GM19328 (cell line): ENCODE measurements around the gene GPATCH8.
"Not testable (repeated sequence)": the region's sequence is repeated elsewhere in the genome, so short reads cannot be mapped to it uniquely, and the experiment has no call there.

Source experiments
- ATAC-seq: cut with Tn5 transposase; IDR thresholded peaks from one replicate; pipeline ENCODE4 v1.9.1; 2021; ENCODE audit warnings: mild to moderate bottlenecking, moderate library complexity; ENCODE audit not compliant: unreplicated experiment

GPATCH8 gene

DNA sequence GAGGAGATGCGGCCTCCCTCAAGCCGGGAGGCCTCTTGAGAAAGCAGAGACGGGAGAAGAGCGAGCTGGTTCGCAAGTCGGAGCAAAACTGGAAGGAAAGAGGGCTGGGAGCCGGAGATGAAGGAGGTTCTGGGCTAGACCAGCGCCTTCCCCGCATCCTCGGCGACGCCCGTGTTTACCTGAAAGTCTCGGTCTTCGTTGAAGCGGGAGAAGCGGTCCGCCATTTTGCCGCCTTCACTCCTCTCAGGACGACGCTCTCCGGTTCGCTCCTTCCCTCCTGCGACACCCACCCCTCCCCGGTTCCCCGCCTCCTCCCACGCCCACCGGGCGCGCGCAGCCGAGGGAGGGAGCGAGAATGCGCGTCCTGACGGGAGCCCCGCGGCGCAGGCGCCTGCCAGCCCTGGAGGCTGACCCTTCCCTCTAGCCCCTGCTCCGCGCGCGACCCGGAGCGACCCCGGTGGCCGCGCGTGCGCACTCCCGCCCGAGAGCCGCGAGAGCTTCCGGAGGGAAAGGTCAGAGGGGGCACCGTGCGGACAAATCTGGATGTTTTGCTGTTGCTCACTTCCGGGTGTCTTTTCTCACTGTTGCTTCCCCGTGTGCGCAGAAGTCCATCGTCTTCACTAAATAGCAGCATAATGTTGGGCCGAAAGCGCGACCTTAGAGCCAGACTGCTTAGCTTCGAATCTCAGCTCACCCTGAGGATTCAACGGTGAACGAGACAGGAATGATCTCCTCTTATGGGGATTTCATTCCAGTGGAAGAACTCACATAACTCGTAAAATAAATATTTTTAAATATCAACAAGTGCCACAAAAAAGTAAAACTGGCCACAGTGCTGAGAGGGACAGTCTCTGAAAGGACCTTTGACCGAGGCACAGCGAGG is at the start of gene GPATCH8:
Gene GPATCH8, minus strand, starts transcription at position 260 of the 883 bp plus-strand sequence. Its CDS starts 36 bp downstream, at position 224.
- peak; percentile 94 for ATAC-seq

DNA sequence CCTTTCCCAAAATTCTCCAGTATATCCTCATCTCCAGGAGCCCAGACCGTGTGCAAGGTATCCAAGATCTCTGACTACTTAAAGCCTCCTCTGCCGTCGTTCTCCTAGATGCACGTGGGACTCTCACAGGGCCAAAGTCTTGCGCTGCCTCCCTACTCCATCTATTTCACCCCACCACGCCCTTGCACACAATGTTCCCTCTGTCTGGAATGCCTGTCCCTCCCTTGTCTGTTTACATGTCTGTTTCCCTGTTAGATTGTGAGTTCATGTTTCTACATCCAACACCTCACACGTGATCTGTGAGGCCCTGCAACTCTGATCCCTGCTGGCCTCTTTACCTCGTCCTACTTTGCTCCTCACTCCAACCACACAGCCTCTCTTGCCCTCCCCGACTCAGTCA is 49.2 kb upstream of the GPATCH8 start:
- no peak for ATAC-seq

DNA sequence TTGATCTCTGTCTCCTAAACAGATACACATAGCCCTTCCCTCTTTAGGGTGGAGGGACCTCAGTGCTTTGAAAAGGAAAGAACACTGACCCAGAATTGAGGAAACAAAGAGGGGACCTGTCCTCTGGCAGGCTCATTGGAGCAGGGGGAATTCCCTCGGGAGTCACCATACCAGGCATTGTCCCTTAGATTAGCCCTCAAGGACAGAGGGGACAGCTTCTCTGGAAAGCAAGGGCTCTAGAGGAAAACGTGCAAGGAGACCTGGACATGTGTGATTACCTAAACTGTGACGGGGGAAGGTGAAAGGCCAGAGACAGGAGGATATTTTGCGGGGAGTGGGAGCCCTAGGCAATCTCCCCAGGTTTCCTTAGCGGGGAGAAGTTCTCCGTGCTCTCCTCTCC is 46.5 kb upstream of the GPATCH8 start:
- ATAC-seq: no peak

DNA sequence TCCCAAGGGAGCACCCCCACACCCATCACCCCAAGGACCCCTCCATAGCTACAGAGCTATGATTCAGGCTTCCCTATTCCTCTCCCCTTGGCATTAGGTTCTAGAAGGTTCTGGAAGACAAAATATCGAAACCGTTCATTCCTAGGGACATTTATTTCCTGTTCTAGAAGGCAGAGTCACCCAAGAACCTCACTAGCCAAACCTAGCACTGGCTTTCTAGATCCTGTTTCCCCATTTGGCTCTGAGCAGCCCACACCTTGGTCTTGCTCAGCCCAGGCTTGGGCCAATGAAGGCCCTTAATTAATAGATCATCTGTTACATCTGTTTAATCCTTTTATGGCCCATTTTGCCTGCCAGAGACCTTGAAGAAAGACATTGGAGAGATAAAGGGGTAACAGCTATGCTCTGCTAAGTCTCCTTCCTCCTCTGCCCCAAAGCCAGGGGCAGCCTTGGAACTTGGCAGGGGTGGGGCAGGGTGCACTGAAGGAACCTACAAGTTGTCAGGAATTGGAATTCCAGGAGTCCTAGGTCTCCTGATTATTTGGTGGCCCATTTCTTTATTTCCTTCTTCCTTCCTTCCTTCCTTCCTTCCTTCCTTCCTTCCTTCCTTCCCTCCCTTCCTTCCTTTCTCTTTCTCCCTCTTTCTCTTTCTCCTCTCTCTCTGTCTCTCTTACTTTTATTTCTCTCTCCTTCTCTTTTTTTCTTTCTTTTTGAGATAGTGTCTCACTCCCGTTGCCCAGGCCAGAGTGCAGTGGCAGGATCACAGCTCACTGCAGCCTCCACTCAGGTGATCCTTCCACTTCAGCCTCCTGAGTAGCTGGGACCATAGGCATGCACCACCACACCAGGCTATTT is 45.4 kb upstream of the GPATCH8 start:
- ATAC-seq: no peak

DNA sequence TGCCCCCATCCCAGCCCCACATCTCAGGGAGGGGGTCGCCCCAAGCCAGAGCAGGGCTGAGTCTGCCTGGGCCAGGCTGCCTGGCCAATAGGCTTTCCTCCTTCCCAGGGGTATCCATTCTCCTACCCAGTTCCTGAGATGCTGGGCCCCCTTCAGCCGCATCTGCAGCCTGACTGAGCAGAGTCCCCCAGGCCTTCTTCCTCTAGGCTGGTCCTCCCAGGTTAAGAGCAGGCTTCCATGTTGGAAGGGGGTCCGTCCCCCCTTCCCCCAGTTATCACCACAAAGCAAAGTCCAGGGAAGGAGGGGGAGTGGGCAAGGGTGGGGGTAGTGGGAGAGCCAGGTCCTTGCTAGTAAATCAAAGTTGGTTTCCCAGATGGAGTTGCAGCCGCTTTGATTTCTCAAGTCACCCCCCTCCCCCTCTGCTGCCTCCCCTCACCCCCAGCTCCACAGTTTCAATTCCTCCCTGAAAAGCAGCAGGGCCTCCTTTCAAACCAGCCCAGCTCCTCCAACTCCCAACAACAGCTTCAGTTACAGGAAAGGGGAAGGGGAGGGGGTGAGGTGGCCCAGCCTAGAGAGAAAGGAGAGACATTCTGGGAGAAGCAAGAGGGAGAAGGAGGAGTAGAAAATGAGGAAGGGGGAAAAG is 44.5 kb upstream of the GPATCH8 start:
- no peak for ATAC-seq

DNA sequence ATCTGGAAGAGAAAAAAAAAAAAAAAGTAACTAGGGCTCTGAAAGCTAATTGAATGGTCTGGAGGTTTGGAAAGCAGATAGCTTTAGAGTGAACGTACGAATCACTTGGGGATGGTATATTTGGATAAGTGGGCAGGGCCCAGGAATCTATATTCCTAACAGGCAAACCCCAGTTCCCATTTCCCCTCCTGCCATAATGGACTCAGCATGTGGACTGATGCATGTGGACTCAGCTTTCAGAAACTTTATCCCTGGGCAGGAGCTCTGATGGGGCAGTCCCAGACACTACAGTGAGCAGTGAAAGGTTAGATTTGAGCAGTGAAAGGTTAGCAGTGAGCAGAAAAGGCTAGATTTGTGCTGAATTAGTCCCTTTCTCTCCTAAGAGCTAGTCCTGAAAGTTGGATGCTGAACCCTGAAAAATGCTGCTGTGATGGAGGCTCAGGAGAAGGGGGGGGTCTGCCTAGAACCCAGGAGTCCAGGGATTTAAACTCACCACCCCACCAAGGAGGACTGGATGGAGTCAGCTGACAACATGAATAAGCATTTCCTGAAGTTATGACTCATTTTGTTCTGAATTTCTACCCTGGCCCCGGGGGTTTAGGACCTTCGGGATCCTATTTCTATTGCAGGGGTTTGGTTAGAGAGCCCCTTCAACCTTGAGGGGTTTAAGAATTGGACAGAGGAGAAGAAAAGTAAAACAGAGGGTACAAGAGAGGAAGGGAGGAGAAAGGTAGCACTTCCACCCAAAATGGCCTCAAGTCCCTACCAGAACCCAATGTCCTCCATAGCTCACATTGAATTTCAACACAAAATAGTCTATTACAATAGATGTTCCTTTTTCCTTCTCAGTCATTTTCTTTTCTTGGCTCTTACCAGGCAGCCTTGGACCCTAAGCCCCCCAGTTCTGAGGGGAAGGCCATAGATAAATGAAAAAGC is 43.7 kb upstream of the GPATCH8 start:
- no peak for ATAC-seq

DNA sequence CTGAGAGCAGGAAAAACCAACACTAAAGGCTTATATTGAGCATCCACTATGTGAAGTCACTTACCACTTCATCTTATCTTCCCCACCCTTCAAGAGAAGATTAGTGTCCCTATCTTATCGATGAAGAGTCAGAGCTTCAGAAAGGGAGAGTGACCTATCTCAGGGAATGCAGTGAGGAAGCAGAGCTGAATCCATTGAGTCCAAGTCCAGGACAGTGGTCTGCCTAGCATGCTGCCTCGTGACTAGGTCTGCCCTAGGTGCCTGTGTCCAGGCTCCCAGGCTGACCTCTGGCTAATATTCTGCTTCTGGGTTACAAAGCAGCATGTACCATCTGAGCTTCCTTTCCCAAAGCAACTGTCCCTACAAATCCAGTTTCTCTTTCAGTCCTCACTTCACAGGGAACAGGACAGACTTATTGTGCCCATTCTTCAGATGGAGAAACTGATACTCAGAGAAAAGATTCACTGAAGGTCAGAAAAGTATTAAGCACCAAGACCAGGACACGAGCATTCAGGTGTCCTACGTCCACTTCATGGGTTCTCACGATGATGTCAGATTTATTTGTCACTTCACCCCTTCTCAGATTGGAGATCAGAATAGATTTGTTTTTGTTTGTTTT is 40.8 kb upstream of the GPATCH8 start:
- no peak for ATAC-seq

DNA sequence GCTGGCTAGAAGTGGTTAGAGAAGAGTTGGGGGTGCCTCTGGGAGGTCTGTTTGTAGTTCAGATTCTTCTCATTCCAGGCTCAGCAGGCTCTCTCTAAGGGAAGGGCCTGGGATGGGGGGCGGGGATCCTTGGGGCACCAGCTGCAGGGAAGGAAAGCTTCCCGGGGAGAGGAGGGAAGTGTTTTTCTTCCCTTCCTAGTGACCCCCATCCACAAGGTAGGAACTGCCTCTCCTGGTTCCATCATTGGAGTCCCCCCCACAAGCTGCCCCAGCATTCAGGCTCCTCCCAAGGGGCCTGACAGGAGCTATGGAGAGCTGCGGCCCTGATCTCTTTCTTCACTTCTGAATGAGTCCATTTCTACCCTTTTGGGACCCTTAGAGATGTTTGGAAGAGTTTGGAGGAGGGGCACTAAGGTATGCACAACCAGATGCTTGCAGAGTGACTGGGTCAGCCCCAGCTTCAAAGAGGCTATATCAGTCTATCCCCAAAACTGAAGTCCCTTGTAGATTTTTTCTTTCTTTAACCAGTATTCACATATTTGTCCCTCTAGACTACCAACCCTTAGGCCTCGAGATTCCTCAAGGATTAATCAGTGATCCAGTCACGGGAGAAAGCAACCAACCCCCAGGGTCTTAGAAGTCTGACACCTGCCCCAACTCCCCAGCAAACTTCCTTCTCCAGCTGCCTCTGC is 40.2 kb upstream of the GPATCH8 start:
- ATAC-seq: no peak

DNA sequence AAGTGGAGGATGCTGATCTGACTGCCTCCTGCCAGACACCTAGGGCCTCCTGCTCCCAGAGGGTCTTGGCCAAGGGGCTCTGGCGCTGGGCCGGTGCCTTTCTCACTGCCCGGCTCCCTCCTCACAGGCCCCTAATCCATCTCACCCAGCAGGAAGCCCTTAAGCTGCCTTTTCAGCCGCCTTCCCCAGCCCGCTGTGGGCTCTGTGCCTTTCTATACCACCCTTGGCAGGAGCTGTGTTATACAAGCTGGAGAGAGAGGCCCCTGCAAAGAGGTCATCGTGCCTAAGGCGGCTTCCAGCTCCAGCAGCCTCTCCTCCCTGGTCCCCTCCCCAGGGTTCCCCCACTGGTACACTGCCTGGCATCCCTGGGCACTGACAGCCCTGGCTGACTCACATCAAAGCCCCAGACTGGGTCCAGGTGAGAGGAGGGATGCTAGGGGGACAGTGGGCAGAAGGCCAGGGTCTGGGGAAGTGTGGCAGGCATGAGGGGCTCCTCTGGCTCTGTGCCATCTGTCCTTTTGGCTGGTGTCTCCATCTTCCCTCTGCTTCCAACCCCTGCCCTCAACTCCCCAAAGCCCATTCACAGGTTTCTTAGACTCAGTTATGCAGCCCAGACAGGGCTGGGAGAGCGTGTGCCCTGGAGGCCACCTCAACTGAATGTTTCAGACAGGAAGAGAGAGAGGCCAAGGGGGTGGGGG is 38.8 kb upstream of the GPATCH8 start:
- ATAC-seq: no peak

DNA sequence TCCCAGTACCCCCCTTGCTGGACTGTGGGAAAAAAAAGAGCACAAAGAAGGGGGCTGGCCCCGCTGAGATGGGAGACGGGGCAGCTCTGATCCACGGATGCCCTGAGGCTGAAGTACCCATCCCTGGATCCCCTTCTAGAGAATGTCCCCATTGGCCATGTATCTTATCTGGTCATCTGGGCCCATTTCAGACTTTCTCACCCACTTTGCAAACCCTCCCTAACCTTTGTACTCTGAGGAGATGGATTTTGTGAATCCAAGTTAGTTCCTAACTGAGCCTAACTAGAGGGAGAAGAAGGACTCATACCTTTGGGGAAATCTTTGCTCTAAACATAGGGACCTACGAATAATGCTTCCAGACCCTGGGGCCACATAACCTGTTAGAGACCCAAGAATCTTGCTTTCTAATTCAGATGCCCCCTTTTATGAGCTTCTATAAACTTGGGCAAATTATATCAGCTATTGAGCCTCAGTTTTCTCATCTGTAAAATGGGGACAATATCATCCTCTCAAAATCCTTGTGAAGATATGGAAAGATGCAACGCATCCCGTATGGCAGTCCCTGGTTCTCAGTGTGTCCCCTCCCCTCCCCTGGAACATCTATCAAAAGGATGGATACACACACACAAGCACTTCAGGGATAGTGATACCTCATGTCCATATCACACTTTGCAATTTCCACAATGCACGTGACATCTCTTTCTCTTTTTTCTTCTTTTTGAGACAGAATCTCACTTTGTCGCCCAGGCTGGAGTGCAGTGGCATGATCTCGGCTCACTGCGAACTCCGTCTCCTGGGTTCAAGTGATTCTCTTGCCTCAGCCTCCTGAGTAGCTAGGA is 37.3 kb upstream of the GPATCH8 start:
- ATAC-seq: no peak

DNA sequence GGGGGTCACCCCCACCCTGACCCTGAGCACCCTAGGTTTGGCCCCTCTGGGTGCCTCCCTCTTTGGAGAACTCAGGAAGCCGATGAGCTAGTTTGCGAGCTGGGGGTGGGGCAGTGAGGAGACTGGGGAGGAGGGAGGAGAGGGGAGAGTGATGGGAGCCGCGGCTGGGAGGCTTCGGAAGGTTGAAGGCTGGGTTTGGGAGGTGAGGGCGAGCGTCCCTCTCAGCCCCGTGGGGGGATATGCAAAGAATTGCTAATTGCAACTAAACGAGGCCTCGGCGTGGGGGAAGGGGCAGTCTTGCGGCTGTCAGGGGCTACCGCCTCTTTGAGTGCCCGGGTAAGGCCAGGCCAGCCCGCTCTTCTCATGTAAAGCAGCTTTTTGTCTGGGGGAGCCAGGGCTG is 36.5 kb upstream of the GPATCH8 start:
- no peak for ATAC-seq

DNA sequence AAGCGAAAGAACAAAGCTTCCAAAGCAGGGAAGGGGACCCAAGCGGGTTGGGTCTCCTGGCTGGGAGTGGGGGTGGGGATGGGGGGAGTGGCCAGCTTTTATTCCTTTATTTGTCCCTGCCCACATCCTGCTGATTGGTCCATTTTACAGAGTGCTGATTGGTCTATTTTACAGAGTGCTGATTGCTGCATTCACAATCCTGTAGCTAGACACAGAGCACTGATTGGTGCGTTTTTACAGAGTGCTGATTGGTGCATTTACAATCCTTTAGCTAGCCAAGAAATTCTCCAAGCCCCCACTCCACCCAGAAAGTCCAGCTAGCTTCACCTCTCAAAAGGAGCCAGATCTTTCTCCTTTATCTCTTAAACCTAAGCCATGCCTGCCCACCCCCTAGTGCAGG is 34.7 kb upstream of the GPATCH8 start:
- ATAC-seq: not testable (repeated sequence)

DNA sequence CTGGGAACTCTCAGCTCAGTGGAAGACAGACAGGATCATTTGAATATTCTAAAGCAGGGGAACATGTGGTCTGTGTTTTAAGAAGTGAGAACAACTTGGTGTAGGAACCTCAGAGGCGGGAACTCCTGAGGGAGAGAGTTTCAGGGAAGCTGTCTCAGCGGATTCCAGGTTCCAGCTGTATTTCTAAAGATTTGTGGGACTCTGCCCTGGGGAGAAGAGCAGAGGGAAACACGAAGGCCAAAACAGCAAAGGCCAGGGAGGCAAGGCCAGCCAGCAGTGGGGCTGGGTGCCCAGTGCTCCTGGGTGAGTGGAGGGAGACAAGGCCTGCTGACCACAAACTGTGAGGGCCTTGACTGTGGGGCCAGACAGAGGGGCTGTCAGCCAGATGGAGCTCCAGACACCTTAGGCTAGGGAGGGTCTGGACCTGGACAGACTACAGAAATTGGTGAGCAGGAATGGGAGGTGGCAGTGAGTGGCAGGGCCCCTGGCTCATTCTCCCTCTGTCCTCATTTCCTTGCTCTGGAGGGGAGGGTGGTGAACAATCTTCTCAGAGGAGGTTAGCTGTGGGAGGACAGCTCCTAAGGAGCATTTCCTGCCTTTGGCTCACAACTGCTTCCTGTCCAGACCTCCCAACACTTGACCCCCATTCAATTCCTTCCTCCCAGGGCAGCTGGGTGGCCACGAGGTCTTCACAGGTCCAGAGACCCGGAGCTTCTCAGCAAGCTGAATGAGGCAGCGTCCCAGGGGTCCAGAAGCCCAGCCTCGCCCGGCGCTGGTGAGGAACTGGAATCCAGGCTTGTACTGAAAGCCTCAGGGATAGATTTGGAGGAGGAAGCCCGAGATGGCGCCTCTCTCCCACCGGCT is 33.1 kb upstream of the GPATCH8 start:
- ATAC-seq: no peak

DNA sequence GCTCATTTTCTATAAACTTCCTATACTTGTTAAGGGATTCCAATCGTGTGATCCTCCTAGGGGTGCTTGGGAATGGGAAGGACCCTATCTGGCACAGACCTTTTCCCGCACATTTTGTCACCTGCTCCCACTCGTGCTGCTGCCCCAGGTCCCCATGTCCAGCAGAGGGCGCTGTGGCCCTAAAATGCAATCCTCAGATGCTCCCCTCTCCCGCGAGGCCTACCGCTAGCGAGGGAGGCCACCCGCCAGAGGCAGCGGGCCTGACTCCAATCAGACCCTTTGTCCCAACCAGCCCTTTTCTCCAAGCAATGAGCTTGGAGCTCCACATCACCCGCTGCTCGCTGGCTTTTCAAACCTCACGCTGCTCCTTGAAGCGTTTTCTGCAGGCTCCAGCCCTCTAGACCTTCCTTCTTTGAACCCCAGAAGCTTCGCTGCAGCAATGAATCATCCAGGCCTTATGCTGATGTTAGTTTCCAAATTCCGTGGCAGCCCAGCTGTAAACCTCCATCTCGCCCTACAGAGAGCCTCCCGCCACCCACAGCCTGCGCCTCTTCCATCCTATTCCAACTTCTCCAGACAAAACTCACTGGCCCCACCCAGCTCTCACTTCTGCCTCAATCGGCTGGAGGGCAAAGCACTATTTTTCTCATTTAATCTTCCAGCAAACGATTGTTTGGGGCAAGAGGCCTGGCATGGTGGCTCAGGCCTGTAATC is 30.5 kb upstream of the GPATCH8 start:
- no peak for ATAC-seq

DNA sequence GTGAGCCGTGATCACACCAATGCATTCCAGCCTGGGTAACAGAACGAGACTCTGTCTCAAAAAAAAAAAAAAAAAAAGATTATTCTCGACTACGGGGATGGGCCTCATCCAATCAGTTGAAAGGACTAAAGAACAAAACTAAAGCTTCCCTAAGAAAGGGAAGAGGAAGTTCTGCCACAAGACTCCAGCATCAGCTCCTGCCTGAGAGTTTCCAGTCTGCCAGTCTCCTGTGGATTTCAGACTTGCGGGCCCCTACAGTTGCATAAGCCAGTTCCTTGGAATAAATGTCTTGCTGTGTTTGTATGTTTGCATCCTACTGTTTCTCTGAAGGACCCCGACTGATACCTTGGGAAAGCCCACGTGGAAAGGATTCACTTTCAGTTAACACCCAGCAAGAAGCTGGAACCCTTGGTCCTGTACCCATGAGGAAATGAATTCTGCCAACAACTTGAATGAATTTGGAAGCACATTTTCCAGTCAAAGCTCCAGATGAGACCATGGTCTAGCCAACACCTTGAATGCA is 27.8 kb upstream of the GPATCH8 start:
- ATAC-seq: no peak

DNA sequence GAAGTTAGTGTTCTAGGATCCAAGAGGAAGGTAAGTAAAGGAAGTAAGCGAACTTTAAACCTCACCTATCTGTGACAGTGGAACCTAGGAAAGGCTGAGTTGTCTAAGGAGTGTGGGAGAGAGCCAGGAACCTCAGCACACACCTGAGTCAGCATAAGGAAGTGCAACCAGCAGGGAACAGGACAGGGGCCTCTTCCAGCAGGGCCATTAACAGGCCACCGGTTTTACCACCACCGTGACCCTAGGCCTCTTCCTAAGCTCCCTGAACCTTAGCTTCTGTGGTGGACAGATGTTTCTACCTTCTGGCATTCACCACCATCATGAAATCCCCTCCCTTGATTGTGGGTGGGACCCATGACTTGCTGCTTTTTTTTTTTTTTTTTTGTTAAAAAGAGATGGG is 26.7 kb upstream of the GPATCH8 start:
- ATAC-seq: no peak
